HCT116 (cell line): ENCODE results near the gene ESPN. TPM values are rescaled to one million over a fixed set of nuclear protein-coding genes. Genes with fewer than 3 reads are reported as not detected.

Source experiments
- ATAC-seq: fragments of 200-7000 bp; cut with Tn5 transposase; 2 replicates; pipeline ENCODE4 v1.9.1; 2020; ENCODE audit warnings: mild to moderate bottlenecking, moderate library complexity
- BruUV-seq: library from RNA; stranded (reverse); fragments of 400-500 nt; replicated peaks from 2 replicates; lab custom pipeline; 2021; lab: Mats Ljungman, UMichigan
- CTCF ChIA-PET: fragments of 300-600 bp; sonication (Branson Sonifier 250); formaldehyde crosslinking; loops from one replicate; lab custom pipeline; 2021; ENCODE audit warnings: antibody characterized with exemption; lab: Charles Lee
- POLR2A ChIA-PET: fragments of 300-600, 350-600 bp; sonication (Branson Sonifier 250); formaldehyde crosslinking; loops from one replicate; lab custom pipeline; 2021; ENCODE audit warnings: antibody characterized with exemption; lab: Charles Lee
- RAD21 ChIA-PET, 2 experiments: fragments of 300-600 bp; sonication (Branson Sonifier 250); formaldehyde crosslinking; loops; one replicate each; lab custom pipeline; 2023; ENCODE audit warnings: low total read pairs in 2 of 2; ENCODE audit not compliant: uncharacterized antibody in 2 of 2, unreplicated experiment in 2 of 2, low non-redundant PET in 1 of 2; lab: Charles Lee
- DNase-seq: peaks from one replicate; pipeline ENCODE4 v3.0.0-alpha.2; 2010; ENCODE audit warnings: low read depth, low spot score
- H2AFZ ChIP-seq: fragments of 200-600 bp; shearing (Covaris generic), sonication (generic); 2 replicates; pipeline ENCODE4 v1.6.1; 2017; ENCODE audit warnings: low read depth, mixed run types, mixed read lengths, antibody characterized with exemption, low read length; ENCODE audit not compliant: poor library complexity, severe bottlenecking
- H3K27ac ChIP-seq: 2 replicates; pipeline ENCODE4 v1.5.1; 2012; ENCODE audit warnings: low read depth, low read length
- H3K27me3 ChIP-seq: fragments of 200-600 bp; sonication (generic); 2 replicates; pipeline ENCODE4 v1.6.1; 2016; ENCODE audit warnings: mixed run types, low read length, mixed read lengths; ENCODE audit not compliant: insufficient read depth
- H3K36me3 ChIP-seq, 2 experiments: fragments of 200-500 bp in 1 of 2; fragments of 200-600 bp in 1 of 2; sonication (Bioruptor generic) in 1 of 2; sonication (generic) in 1 of 2; 2 replicates each; pipeline versions ENCODE4 v1.5.1 to v1.6.1; 2014 to 2016; ENCODE audit warnings: low read length in 2 of 2, inconsistent platforms in 1 of 2, mixed read lengths in 1 of 2, mixed run types in 1 of 2; ENCODE audit not compliant: insufficient read depth in 2 of 2, control insufficient read depth in 1 of 2
- H3K4me1 ChIP-seq, 2 experiments: fragments of 200-600 bp in 1 of 2; sonication (generic) in 1 of 2; 2 replicates each; pipeline versions ENCODE4 v1.5.1 to v1.6.1; 2012 to 2017; ENCODE audit warnings: low read length in 2 of 2, inconsistent platforms in 1 of 2, mild to moderate bottlenecking in 1 of 2, mixed read lengths in 1 of 2, mixed run types in 1 of 2, moderate library complexity in 1 of 2; ENCODE audit not compliant: insufficient read depth in 2 of 2, control insufficient read depth in 1 of 2
- H3K4me2 ChIP-seq: fragments of 200-600 bp; sonication (generic); 2 replicates; pipeline ENCODE4 v1.6.1; 2017; ENCODE audit warnings: mixed run types, low read length, mixed read lengths
- H3K4me3 ChIP-seq, 2 experiments: fragments of 200-600 bp in 1 of 2; sonication (generic) in 1 of 2; replicated peaks in 1 of 2; 2 replicates each; pipeline ENCODE4 v1.5.1; 2011 to 2016; ENCODE audit warnings: low read length in 2 of 2, control low read depth in 1 of 2, low read depth in 1 of 2, mild to moderate bottlenecking in 1 of 2, mixed read lengths in 1 of 2, mixed run types in 1 of 2
- H3K79me2 ChIP-seq: fragments of 200-600 bp; sonication (generic); 2 replicates; pipeline ENCODE4 v1.6.1; 2017; ENCODE audit warnings: mild to moderate bottlenecking, mixed run types, low read length, moderate library complexity, mixed read lengths; ENCODE audit not compliant: insufficient read depth
- H3K9ac ChIP-seq: fragments of 200-600 bp; sonication (generic); 2 replicates; pipeline ENCODE4 v1.6.1; 2016; ENCODE audit warnings: low read length, mixed read lengths
- H3K9me2 ChIP-seq: fragments of 200-600 bp; sonication (generic), shearing (Covaris generic); 2 replicates; pipeline ENCODE4 v1.6.1; 2017; ENCODE audit warnings: mixed run types, mild to moderate bottlenecking, moderate library complexity; ENCODE audit not compliant: insufficient read depth
- H3K9me3 ChIP-seq, 2 experiments: fragments of 200-500 bp in 1 of 2; fragments of 200-600 bp in 1 of 2; sonication (Bioruptor generic) in 1 of 2; sonication (generic) in 1 of 2; 2 replicates each; pipeline ENCODE4 v1.6.1; 2014 to 2017; ENCODE audit warnings: low read length in 2 of 2, mixed read lengths in 2 of 2, inconsistent platforms in 1 of 2, low read depth in 1 of 2, mild to moderate bottlenecking in 1 of 2, mixed run types in 1 of 2, moderate library complexity in 1 of 2; ENCODE audit not compliant: control insufficient read depth in 1 of 2, insufficient read depth in 1 of 2
- H4K20me1 ChIP-seq: fragments of 200-600 bp; sonication (generic), shearing (Covaris generic); 2 replicates; pipeline ENCODE4 v1.6.1; 2017; ENCODE audit warnings: mixed run types, mild to moderate bottlenecking, moderate library complexity; ENCODE audit not compliant: insufficient read depth
- CBX3 ChIP-seq: IDR thresholded peaks from 2 replicates; pipeline ENCODE4 v1.6.1; 2012; ENCODE audit warnings: low read depth
- EZH2phosphoT487 ChIP-seq: fragments of 200-600 bp; IDR thresholded peaks from 2 replicates; pipeline ENCODE4 v1.6.1; 2018; ENCODE audit warnings: antibody characterized with exemption, borderline replicate concordance
- POLR2A ChIP-seq: IDR thresholded peaks from 2 replicates; pipeline ENCODE4 v1.7.0; 2011; ENCODE audit warnings: borderline replicate concordance; ENCODE audit not compliant: insufficient read depth, insufficient read length; ENCODE audit errors: extremely low read depth
- SIN3A ChIP-seq: IDR thresholded peaks from 2 replicates; pipeline ENCODE4 v1.6.1; 2012; ENCODE audit warnings: low read depth
- SP1 ChIP-seq: IDR thresholded peaks from 2 replicates; pipeline ENCODE4 v1.6.1; 2012; ENCODE audit warnings: low read depth
- SRF ChIP-seq: IDR thresholded peaks from 2 replicates; pipeline ENCODE4 v1.6.1; 2012; ENCODE audit warnings: low read depth
- intact Hi-C: fragments of 100-400 bp; cut with micrococcal nuclease; formaldehyde crosslinking; loops from 2 replicates; pipeline ENCODE4 v1.10.0; 2022
- total RNA-seq: library from RNA; stranded (reverse); gene quantifications from one replicate; pipeline ENCODE4 v1.2.1, GENCODE V29; 2021; ENCODE audit not compliant: unreplicated experiment
- TF ChIP-seq, protein P1 (sequence below): IDR thresholded peaks from 2 replicates; pipeline ENCODE4 v1.6.1; 2012
- TF ChIP-seq, protein P2 (sequence below), 3 experiments: fragments of 200-600 bp in 1 of 3; sonication (generic) in 1 of 3; IDR thresholded peaks in 2 of 3; conservative IDR thresholded peaks in 1 of 3; 2 replicates each; pipeline ENCODE4 v1.5.1; 2012 to 2017; ENCODE audit warnings: low read depth in 2 of 3, low read length in 2 of 3, antibody characterized with exemption in 1 of 3, borderline replicate concordance in 1 of 3, control low read depth in 1 of 3, mild to moderate bottlenecking in 1 of 3, mixed read lengths in 1 of 3, mixed run types in 1 of 3, moderate library complexity in 1 of 3; ENCODE audit not compliant: insufficient read depth in 1 of 3
- TF ChIP-seq, protein P3 (sequence below): IDR thresholded peaks from 2 replicates; pipeline ENCODE4 v1.6.1; 2011; ENCODE audit warnings: mild to moderate bottlenecking, low read length, moderate library complexity; ENCODE audit not compliant: insufficient replicate concordance; ENCODE audit errors: extremely low read depth
- TF ChIP-seq, protein P4 (sequence below): IDR thresholded peaks from 2 replicates; pipeline ENCODE4 v1.6.1; 2012

ESPN gene
- total RNA-seq, 1 experiment from 2014 or later, result 114 TPM

DNA sequence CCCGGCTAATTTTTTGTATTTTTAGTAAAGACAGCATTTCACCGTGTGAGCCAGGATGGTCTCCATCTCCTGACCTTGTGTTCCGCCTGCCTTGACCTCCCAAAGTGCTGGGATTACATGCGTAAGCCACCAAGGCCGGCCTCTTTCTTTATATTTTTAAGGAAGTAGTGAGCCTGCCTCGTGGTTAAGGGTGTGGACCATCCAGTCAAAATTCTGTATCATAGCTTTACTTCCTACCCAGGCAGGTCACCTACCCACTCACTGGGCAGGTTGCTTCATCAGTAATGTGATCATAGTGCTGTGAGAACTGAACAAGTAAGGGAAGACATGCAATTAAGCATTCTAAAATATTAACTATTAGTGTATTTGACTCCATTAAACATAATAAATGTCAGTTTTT is 22.9 kb upstream of the ESPN start:
- no peak for DNase-seq

DNA sequence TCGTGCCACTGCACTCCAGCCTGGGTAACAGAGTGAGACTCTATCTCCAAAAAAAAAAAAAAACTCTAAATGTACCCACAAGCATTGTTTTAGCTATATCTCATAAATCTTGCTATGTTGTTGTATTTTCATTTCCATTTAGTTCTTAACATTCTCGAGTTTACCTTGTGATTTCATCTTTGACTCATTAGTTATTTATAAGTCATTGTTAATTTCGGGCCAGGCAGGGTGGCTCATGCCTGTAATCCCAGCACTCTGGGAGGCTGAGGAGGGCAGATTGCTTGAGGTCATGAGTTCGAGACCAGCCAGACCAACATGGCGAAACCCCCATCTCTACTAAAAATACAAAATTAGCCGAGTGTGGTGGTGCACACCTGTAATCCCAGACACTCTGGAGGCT is 16.6 kb upstream of the ESPN start:
- Histone ChIP-seq H3K4me1 (peaks cover 0 to 11% of the 10 kb centered on the region in 2 experiments; a peak in 3 of 4 replicates), H3K9ac (no peak overlapping the region), H3K9me3 (no peaks in the 10 kb centered on the region), H4K20me1 (no peaks in the 10 kb centered on the region), H3K36me3 (no peaks in the 10 kb centered on the region), H2AFZ (no peak overlapping the region), H3K9me2 (no peaks in the 10 kb centered on the region), H3K79me2 (no peaks in the 10 kb centered on the region), H3K27me3 (no peaks in the 10 kb centered on the region), H3K4me3 (no peak overlapping the region), H3K27ac (no peak overlapping the region), H3K4me2 (no peak overlapping the region)
- ATAC-seq (no peak), DNase-seq (no peak)
- BruUV-seq, result no TSS peak
- intact Hi-C loops, result no loop called here
- ChIA-PET CTCF (interaction anchor here (1.7 to 1.9 kb wide), 2 partner anchors 15 to 83 kb away, joined by 6 read pairs; no protein-coding TSS in a partner anchor), POLR2A (interaction anchor here (1.5 kb wide), 1 partner anchor 12 kb away, joined by 4 read pairs; the partner anchor contains the start of gene HES2), RAD21 (no interaction called here)
- TF ChIP-seq SIN3A (no peak), POLR2A (no peak), EZH2phosphoT487 (no peak), SP1 (no peak), SRF (no peak)
- TF ChIP-seq, protein P1, sequence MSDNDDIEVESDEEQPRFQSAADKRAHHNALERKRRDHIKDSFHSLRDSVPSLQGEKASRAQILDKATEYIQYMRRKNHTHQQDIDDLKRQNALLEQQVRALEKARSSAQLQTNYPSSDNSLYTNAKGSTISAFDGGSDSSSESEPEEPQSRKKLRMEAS, result no peak
- TF ChIP-seq, protein P2, sequence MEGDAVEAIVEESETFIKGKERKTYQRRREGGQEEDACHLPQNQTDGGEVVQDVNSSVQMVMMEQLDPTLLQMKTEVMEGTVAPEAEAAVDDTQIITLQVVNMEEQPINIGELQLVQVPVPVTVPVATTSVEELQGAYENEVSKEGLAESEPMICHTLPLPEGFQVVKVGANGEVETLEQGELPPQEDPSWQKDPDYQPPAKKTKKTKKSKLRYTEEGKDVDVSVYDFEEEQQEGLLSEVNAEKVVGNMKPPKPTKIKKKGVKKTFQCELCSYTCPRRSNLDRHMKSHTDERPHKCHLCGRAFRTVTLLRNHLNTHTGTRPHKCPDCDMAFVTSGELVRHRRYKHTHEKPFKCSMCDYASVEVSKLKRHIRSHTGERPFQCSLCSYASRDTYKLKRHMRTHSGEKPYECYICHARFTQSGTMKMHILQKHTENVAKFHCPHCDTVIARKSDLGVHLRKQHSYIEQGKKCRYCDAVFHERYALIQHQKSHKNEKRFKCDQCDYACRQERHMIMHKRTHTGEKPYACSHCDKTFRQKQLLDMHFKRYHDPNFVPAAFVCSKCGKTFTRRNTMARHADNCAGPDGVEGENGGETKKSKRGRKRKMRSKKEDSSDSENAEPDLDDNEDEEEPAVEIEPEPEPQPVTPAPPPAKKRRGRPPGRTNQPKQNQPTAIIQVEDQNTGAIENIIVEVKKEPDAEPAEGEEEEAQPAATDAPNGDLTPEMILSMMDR (IDR thresholded peaks at IDR 0.05 in 2 of 3, conservative IDR thresholded peaks at IDR 0.05 in 1 of 3; ENCODE audit: borderline replicate concordance in 1 of 3, insufficient read depth in 1 of 3, low read depth in 2 of 3, low read length in 2 of 3), result no peak
- TF ChIP-seq, protein P3, sequence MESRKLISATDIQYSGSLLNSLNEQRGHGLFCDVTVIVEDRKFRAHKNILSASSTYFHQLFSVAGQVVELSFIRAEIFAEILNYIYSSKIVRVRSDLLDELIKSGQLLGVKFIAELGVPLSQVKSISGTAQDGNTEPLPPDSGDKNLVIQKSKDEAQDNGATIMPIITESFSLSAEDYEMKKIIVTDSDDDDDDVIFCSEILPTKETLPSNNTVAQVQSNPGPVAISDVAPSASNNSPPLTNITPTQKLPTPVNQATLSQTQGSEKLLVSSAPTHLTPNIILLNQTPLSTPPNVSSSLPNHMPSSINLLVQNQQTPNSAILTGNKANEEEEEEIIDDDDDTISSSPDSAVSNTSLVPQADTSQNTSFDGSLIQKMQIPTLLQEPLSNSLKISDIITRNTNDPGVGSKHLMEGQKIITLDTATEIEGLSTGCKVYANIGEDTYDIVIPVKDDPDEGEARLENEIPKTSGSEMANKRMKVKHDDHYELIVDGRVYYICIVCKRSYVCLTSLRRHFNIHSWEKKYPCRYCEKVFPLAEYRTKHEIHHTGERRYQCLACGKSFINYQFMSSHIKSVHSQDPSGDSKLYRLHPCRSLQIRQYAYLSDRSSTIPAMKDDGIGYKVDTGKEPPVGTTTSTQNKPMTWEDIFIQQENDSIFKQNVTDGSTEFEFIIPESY, result no peak

More for the DNA sequence above, 22.9 kb upstream of the ESPN start:
- CTCF ChIA-PET, result interaction anchor here (1.0 to 1.5 kb wide), 3 partner anchors 8 to 22 kb away, joined by 3 to 4 read pairs (median 3); partner anchors contain the start of gene ACOT7
- Histone ChIP-seq H3K27me3 (no peaks in the 10 kb centered on the region), H3K36me3 (no peaks in the 10 kb centered on the region), H3K9me2 (no peaks in the 10 kb centered on the region), H3K4me3 (no peak overlapping the region), H3K4me2 (no peak overlapping the region), H3K4me1 (peaks cover 0 to 11% of the 10 kb centered on the region in 2 experiments; a peak in 3 of 4 replicates), H3K9me3 (no peaks in the 10 kb centered on the region), H2AFZ (no peak overlapping the region), H3K9ac (no peak overlapping the region), H4K20me1 (no peaks in the 10 kb centered on the region), H3K79me2 (no peaks in the 10 kb centered on the region), H3K27ac (no peak overlapping the region)
- TF ChIP-seq SIN3A (no peak), CBX3 (no peak)
- TF ChIP-seq, protein P2 (IDR thresholded peaks at IDR 0.05 in 2 of 3, conservative IDR thresholded peaks at IDR 0.05 in 1 of 3; ENCODE audit: borderline replicate concordance in 1 of 3, insufficient read depth in 1 of 3, low read depth in 2 of 3, low read length in 2 of 3), result no peak
- TF ChIP-seq, protein P4, sequence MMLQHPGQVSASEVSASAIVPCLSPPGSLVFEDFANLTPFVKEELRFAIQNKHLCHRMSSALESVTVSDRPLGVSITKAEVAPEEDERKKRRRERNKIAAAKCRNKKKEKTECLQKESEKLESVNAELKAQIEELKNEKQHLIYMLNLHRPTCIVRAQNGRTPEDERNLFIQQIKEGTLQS, result no peak
- no TSS peak for BruUV-seq
- no peak for ATAC-seq
- intact Hi-C loops, result no loop called here
- POLR2A ChIA-PET, result no interaction called here
- RAD21 ChIA-PET, result interaction anchor here in 1 of 2 experiments (0.7 kb wide), 2 partner anchors 9 to 36 kb away, joined by 3 read pairs; no protein-coding TSS in a partner anchor
